ENCODE measurements around the gene CDK5RAP3. TPM values are rescaled to one million over a fixed set of nuclear protein-coding genes. Genes with fewer than 3 reads are reported as not detected.

Gene CDK5RAP3
- total and polyA plus RNA-seq, 2 experiments from 2014 or later, result 92.6 to 106 TPM

DNA sequence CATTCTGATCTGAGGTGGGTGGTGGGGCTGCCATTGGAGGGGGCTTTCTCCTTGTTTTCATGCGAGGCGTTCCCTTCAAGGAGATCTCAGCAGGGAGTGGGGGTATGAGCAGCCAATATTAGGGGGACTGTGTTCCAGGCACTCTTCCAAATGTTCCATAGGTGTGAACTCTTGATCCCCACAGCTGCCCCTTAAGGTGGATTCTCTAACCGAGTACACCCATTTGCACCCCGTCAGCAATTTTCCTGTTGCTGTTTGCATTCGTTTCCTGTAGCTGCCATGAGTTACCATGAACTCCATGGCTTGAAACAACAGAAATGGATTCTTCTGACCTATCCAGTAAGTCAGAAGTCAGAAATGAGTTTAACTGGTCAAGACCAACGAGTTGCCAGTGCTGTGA is 9.5 kb upstream of the CDK5RAP3 start:
- Histone ChIP-seq H2AFZ (no peak overlapping the region), H3K27me3 (ENCODE audit: insufficient read depth) (no peaks in the 10 kb centered on the region), H3K4me3 (no peak overlapping the region), H3K79me2 (replicated peaks; ENCODE audit: insufficient read depth) (no peaks in the 10 kb centered on the region), H3K9me2 (ENCODE audit: insufficient read depth) (no peaks in the 10 kb centered on the region), H4K20me1 (replicated peaks; ENCODE audit: insufficient read depth) (no peaks in the 10 kb centered on the region), H3F3A (replicated peaks; ENCODE audit: low read depth) (no peaks in the 10 kb centered on the region), H3K4me1 (ENCODE audit: insufficient read depth) (peaks cover 20% of the 10 kb centered on the region), H3K36me3 (ENCODE audit: insufficient read depth) (no peaks in the 10 kb centered on the region), H3K4me2 (no peak overlapping the region), H3K27ac (ENCODE audit: low read depth) (no peak overlapping the region)
- Mint-ChIP-seq H3K9me3 (peaks cover 2% of the 10 kb centered on the region; the same call in 1 of the 3 replicates), H3K4me1 (peaks cover 35% of the 10 kb centered on the region), H3K27me3 (ENCODE audit: insufficient read depth, low read depth, poor library complexity) (peaks cover 8% of the 10 kb centered on the region), H3K36me3 (ENCODE audit: low read depth) (no peaks in the 10 kb centered on the region), H3K27ac (no peak overlapping the region), H3K4me3 (no peak overlapping the region)
- no peak for DNase-seq (ENCODE audit: low spot score)
- no peak for ATAC-seq
- TF ChIP-seq ZNF114 (CRISPR knock-in tag; IDR thresholded peaks at IDR 0.05) (no peak), STAT1 (IDR thresholded peaks at IDR 0.05; ENCODE audit: unreplicated experiment) (no peak), JUNB (IDR thresholded peaks at IDR 0.05; ENCODE audit: unreplicated experiment) (no peak), EZH2 (IDR thresholded peaks at IDR 0.05; ENCODE audit: low read depth, unreplicated experiment) (no peak), CREB1 (CRISPR knock-in tag; IDR thresholded peaks at IDR 0.05; ENCODE audit: low read depth) (no peak), POLR2AphosphoS5 (IDR thresholded peaks at IDR 0.05; ENCODE audit: low read depth) (no peak), NANOG (IDR thresholded peaks at IDR 0.05; ENCODE audit: borderline replicate concordance) (no peak)
- TF ChIP-seq, protein P1, sequence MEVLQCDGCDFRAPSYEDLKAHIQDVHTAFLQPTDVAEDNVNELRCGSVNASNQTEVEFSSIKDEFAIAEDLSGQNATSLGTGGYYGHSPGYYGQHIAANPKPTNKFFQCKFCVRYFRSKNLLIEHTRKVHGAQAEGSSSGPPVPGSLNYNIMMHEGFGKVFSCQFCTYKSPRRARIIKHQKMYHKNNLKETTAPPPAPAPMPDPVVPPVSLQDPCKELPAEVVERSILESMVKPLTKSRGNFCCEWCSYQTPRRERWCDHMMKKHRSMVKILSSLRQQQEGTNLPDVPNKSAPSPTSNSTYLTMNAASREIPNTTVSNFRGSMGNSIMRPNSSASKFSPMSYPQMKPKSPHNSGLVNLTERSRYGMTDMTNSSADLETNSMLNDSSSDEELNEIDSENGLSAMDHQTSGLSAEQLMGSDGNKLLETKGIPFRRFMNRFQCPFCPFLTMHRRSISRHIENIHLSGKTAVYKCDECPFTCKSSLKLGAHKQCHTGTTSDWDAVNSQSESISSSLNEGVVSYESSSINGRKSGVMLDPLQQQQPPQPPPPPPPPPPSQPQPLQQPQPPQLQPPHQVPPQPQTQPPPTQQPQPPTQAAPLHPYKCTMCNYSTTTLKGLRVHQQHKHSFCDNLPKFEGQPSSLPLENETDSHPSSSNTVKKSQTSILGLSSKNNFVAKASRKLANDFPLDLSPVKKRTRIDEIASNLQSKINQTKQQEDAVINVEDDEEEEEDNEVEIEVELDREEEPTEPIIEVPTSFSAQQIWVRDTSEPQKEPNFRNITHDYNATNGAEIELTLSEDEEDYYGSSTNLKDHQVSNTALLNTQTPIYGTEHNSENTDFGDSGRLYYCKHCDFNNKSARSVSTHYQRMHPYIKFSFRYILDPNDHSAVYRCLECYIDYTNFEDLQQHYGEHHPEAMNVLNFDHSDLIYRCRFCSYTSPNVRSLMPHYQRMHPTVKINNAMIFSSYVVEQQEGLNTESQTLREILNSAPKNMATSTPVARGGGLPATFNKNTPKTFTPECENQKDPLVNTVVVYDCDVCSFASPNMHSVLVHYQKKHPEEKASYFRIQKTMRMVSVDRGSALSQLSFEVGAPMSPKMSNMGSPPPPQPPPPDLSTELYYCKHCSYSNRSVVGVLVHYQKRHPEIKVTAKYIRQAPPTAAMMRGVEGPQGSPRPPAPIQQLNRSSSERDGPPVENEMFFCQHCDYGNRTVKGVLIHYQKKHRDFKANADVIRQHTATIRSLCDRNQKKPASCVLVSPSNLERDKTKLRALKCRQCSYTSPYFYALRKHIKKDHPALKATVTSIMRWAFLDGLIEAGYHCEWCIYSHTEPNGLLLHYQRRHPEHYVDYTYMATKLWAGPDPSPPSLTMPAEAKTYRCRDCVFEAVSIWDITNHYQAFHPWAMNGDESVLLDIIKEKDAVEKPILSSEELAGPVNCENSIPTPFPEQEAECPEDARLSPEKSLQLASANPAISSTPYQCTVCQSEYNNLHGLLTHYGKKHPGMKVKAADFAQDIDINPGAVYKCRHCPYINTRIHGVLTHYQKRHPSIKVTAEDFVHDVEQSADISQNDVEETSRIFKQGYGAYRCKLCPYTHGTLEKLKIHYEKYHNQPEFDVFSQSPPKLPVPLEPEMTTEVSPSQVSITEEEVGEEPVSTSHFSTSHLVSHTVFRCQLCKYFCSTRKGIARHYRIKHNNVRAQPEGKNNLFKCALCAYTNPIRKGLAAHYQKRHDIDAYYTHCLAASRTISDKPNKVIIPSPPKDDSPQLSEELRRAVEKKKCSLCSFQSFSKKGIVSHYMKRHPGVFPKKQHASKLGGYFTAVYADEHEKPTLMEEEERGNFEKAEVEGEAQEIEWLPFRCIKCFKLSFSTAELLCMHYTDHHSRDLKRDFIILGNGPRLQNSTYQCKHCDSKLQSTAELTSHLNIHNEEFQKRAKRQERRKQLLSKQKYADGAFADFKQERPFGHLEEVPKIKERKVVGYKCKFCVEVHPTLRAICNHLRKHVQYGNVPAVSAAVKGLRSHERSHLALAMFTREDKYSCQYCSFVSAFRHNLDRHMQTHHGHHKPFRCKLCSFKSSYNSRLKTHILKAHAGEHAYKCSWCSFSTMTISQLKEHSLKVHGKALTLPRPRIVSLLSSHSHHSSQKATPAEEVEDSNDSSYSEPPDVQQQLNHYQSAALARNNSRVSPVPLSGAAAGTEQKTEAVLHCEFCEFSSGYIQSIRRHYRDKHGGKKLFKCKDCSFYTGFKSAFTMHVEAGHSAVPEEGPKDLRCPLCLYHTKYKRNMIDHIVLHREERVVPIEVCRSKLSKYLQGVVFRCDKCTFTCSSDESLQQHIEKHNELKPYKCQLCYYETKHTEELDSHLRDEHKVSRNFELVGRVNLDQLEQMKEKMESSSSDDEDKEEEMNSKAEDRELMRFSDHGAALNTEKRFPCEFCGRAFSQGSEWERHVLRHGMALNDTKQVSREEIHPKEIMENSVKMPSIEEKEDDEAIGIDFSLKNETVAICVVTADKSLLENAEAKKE (CRISPR knock-in tag; IDR thresholded peaks at IDR 0.05), result no peak
- TF ChIP-seq, protein P2, sequence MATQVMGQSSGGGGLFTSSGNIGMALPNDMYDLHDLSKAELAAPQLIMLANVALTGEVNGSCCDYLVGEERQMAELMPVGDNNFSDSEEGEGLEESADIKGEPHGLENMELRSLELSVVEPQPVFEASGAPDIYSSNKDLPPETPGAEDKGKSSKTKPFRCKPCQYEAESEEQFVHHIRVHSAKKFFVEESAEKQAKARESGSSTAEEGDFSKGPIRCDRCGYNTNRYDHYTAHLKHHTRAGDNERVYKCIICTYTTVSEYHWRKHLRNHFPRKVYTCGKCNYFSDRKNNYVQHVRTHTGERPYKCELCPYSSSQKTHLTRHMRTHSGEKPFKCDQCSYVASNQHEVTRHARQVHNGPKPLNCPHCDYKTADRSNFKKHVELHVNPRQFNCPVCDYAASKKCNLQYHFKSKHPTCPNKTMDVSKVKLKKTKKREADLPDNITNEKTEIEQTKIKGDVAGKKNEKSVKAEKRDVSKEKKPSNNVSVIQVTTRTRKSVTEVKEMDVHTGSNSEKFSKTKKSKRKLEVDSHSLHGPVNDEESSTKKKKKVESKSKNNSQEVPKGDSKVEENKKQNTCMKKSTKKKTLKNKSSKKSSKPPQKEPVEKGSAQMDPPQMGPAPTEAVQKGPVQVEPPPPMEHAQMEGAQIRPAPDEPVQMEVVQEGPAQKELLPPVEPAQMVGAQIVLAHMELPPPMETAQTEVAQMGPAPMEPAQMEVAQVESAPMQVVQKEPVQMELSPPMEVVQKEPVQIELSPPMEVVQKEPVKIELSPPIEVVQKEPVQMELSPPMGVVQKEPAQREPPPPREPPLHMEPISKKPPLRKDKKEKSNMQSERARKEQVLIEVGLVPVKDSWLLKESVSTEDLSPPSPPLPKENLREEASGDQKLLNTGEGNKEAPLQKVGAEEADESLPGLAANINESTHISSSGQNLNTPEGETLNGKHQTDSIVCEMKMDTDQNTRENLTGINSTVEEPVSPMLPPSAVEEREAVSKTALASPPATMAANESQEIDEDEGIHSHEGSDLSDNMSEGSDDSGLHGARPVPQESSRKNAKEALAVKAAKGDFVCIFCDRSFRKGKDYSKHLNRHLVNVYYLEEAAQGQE (IDR thresholded peaks at IDR 0.05; ENCODE audit: unreplicated experiment), result no peak
